Pancreas (tissue), 10 donors: Measurements from ENCODE around the gene GPATCH1. TPM values are rescaled to one million over a fixed set of nuclear protein-coding genes. Genes with fewer than 3 reads are reported as not detected.

ENCODE experiments used
- ATAC-seq, 4 donors: fragments of 200-7000 bp; cut with Tn5 transposase; one replicate each; pipeline versions ENCODE4 v1.8.0 to v1.9.1; 2020; ENCODE audit warnings: mild to moderate bottlenecking in 4 of 4, moderate library complexity in 4 of 4
- DNase-seq, 6 donors: peaks; one replicate each; pipeline ENCODE4 v3.0.0-alpha.2; 2020
- FAIRE-seq: peaks from 2 replicates; lab custom pipeline; 2012; peaks lifted over from hg19 to GRCh38; lab: Jason Lieb, UNC
- H3K27ac ChIP-seq, 4 donors: fragments of 200-600 bp; sonication (generic); 1 replicate in 3 of 4; 2 replicates in 1 of 4; pipeline versions ENCODE4 v1.5.0 to v1.8.0; 2020
- H3K27me3 ChIP-seq, 4 donors: fragments of 200-600 bp; one replicate each; pipeline ENCODE4 v1.8.0; 2021
- H3K36me3 ChIP-seq, 3 donors: fragments of 200-600 bp; sonication (generic) in 1 of 3; one replicate each; pipeline versions ENCODE4 v1.5.0 to v1.8.0; 2020 to 2021
- H3K4me1 ChIP-seq, 3 donors: fragments of 200-600 bp; one replicate each; pipeline ENCODE4 v1.8.0; 2021
- H3K4me3 ChIP-seq, 4 donors: fragments of 200-600 bp; sonication (generic) in 2 of 4; one replicate each; pipeline versions ENCODE4 v1.5.0 to v1.8.0; 2020 to 2021
- H3K9me3 ChIP-seq, 4 donors: fragments of 200-600 bp; one replicate each; pipeline ENCODE4 v1.8.0; 2021
- WGBS, 2 donors: extraction: QIAGEN DNeasy Blood & Tissue Kit; methylation state at CpG; one replicate each; pipeline ENCODE4 v1.1.7; 2013; 5-methylcytosine and 5-hydroxymethylcytosine counted together
- intact Hi-C, 3 donors: fragments of 100-400 bp; cut with DNase I; formaldehyde crosslinking; loops; one replicate each; pipeline versions ENCODE4 v1.11.1 to v1.14.2; 2022
- polyA plus RNA-seq, 2 donors: library from polyadenylated mRNA; stranded (reverse); fragments of 200-250 nt; gene quantifications; one replicate each; pipeline ENCODE4 v1.2.3, GENCODE V29; 2013
- total RNA-seq, 6 donors: library from RNA; stranded (reverse); fragmentation: NEBNext Ultra II Directional in 4 of 6; extraction: Animal tissue kit (Norgen Biotek cat#: 25700) in 4 of 6; gene quantifications; one replicate each; pipeline versions ENCODE4 v1.2.1 to v1.2.4, GENCODE V29; 2021 to 2023
- TF ChIP-seq, protein P1 (sequence below), 4 donors: fragments of 200-600 bp; sonication (generic) in 3 of 4; IDR thresholded peaks; one replicate each; pipeline versions ENCODE4 v1.5.0 to v1.8.0; 2021; ENCODE audit warnings: antibody characterized with exemption in 4 of 4
- donor health status: healthy with polysubstance abuse.
- donor health status: DM: no; HTN: no; CAD: no; lungs with moderate emphysema.
- donor health status: DM: no; HTN: no; CAD: no.
- donor health status: control.
- donor health status: control.
- donor health status: Bipolar disorder and iron deficiency.
- donor health status: DM: yes; HTN: yes; CAD: no.
- donor health status: DM: no; HTN: no; CAD: no.
- donor health status: DM: no; HTN: no; CAD: no.
- donor health status: DM: yes; HTN: yes; CAD: no.

The GPATCH1 gene
- total and polyA plus RNA-seq, 8 donors = 3.0 to 6.1 (median 4.0) TPM

DNA sequence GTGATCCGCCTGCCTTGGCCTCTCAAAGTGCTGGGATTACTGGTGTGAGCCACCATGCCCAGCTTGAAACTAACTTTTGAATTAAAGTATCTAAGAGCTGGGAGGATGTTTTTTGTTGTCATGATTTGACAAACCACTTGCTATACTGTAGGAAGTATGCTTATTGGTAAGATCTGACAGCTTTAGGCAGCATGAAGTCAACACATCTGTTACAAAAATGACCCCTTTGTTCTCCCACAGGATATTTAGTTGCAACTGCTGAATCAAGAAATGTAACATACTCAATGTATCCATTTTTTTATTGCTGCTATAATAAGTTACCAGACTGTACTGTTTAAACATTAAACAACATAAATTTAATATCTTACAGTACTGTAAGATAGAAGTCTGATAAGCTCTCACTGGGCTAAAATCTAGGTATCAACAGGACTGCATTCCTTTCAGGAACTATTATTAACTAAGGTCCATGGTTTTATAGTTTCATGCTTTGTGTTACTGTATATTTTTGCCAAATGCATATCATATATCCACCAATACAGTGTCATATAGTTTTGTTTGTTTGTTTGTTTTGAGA, 90.3 kb downstream of the GPATCH1 start:
- Histone ChIP-seq H3K9me3 (no peaks in the 10 kb centered on the region), H3K27ac (no peak overlapping the region), H3K4me3 (no peak overlapping the region), H3K4me1 (peaks cover 0 to 14% (median 0%) of the 10 kb centered on the region in 3 donors), H3K27me3 (no peaks in the 10 kb centered on the region), H3K36me3 (no peaks in the 10 kb centered on the region)
- WGBS, 2 donors = 93 to 95% methylated on average over 1 of the region's 1 CpG
- intact Hi-C loops = no loop called here
- DNase-seq (no peak), ATAC-seq (no peak), FAIRE-seq (no peak)
- TF ChIP-seq, protein P1, sequence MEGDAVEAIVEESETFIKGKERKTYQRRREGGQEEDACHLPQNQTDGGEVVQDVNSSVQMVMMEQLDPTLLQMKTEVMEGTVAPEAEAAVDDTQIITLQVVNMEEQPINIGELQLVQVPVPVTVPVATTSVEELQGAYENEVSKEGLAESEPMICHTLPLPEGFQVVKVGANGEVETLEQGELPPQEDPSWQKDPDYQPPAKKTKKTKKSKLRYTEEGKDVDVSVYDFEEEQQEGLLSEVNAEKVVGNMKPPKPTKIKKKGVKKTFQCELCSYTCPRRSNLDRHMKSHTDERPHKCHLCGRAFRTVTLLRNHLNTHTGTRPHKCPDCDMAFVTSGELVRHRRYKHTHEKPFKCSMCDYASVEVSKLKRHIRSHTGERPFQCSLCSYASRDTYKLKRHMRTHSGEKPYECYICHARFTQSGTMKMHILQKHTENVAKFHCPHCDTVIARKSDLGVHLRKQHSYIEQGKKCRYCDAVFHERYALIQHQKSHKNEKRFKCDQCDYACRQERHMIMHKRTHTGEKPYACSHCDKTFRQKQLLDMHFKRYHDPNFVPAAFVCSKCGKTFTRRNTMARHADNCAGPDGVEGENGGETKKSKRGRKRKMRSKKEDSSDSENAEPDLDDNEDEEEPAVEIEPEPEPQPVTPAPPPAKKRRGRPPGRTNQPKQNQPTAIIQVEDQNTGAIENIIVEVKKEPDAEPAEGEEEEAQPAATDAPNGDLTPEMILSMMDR (IDR thresholded peaks at IDR 0.05) = no peak

DNA sequence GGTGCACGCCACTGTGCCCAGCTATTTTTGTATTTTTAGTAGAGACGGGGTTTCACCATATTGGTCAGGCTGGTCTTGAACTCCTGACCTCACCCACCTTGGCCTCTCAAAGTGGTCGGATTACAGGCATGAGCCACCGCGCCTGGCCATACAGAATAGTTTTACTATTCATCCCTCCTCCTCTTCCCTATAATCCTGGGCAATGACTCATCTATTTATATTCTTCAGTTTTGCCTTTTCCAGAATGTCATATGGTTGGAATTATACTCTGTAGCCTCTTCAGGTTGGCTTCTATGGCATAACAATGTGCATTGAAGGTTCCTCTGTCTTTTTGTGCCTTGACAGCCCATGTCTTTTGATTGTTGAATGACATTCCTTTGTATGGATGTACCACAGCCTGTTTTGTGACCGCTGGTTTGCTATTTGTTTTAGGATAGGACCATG, 91.0 kb downstream of the GPATCH1 start:
- Histone ChIP-seq H3K9me3 (no peaks in the 10 kb centered on the region), H3K4me1 (peaks cover 0 to 14% (median 0%) of the 10 kb centered on the region in 3 donors), H3K27ac (no peak overlapping the region), H3K4me3 (no peak overlapping the region), H3K27me3 (no peaks in the 10 kb centered on the region), H3K36me3 (no peaks in the 10 kb centered on the region)
- 91 to 92% methylated on average over 6 of the region's 6 CpGs for WGBS, 2 donors
- FAIRE-seq (no peak), DNase-seq (no peak), ATAC-seq (no peak)
- intact Hi-C loops = no loop called here
- TF ChIP-seq, protein P1 (IDR thresholded peaks at IDR 0.05) = no peak

- H3K9me3 ChIP-seq = no peaks in the 10 kb centered on the region
- H3K36me3 ChIP-seq = no peaks in the 10 kb centered on the region
- no peak overlapping the region for H3K4me3 ChIP-seq
- TF ChIP-seq, protein P1 (IDR thresholded peaks at IDR 0.05) = no peak
- DNase-seq = no peak
- ATAC-seq = no peak
- WGBS, 2 donors = 88 to 92% methylated on average over 5 of the region's 5 CpGs
- FAIRE-seq = no peak
- H3K27ac ChIP-seq = no peak overlapping the region
- H3K4me1 ChIP-seq = peaks cover 0 to 21% (median 0%) of the 10 kb centered on the region in 3 donors
- intact Hi-C loops = no loop called here
- no peaks in the 10 kb centered on the region for H3K27me3 ChIP-seq
Observed at GRCh38 chr19:33174186-33174585, 93.2 kb downstream of the GPATCH1 start.

- H3K4me3 ChIP-seq = no peak overlapping the region
- H3K9me3 ChIP-seq = no peaks in the 10 kb centered on the region
- no peak overlapping the region for H3K27ac ChIP-seq
- WGBS, 2 donors = 88 to 94% methylated on average over 10 of the region's 10 CpGs
- TF ChIP-seq, protein P1 (IDR thresholded peaks at IDR 0.05) = no peak
- H3K27me3 ChIP-seq = no peaks in the 10 kb centered on the region
- no peak for DNase-seq
- intact Hi-C loops = no loop called here
- no peak for ATAC-seq
- peaks cover 0 to 21% (median 0%) of the 10 kb centered on the region in 3 donors for H3K4me1 ChIP-seq
- H3K36me3 ChIP-seq = no peaks in the 10 kb centered on the region
- no peak for FAIRE-seq
Observed at GRCh38 chr19:33175156-33175782, 94.3 kb downstream of the GPATCH1 start.
